Tibial artery (tissue), 4 donors: ENCODE results near the gene NTHL1.

ENCODE experiments used
- DNase-seq, 2 donors: peaks; one replicate each; pipeline ENCODE4 v3.0.0-alpha.2; 2019
- H3K27ac ChIP-seq, 2 donors: fragments of 200-600 bp; sonication (generic) in 1 of 2; 1 replicate in 1 of 2; 2 replicates in 1 of 2; pipeline ENCODE4 v1.5.1; 2018 to 2019; ENCODE audit warnings: mild to moderate bottlenecking in 1 of 2
- H3K27me3 ChIP-seq, 2 donors: fragments of 200-600 bp; sonication (generic) in 1 of 2; one replicate each; pipeline versions ENCODE4 v1.5.1 to v1.6.0; 2016 to 2019
- H3K36me3 ChIP-seq, 3 donors: fragments of 200-600 bp; sonication (generic) in 2 of 3; one replicate each; pipeline ENCODE4 v1.5.1; 2016 to 2019; ENCODE audit warnings: mild to moderate bottlenecking in 2 of 3
- H3K4me1 ChIP-seq, 4 donors: fragments of 200-600 bp; sonication (generic) in 2 of 4; 1 replicate in 3 of 4; 2 replicates in 1 of 4; pipeline ENCODE4 v1.5.1; 2016 to 2019
- H3K4me3 ChIP-seq, 2 donors: fragments of 200-600 bp; sonication (generic) in 1 of 2; 1 replicate in 1 of 2; 2 replicates in 1 of 2; pipeline ENCODE4 v1.5.1; 2018 to 2019; ENCODE audit warnings: mild to moderate bottlenecking in 2 of 2
- H3K9me3 ChIP-seq, 3 donors: fragments of 200-600 bp; sonication (generic) in 1 of 3; one replicate each; pipeline ENCODE4 v1.5.1; 2016 to 2019
- CTCF ChIP-seq, 2 experiments: fragments of 200-600 bp in 1 of 2; fragments of 450-650 bp in 1 of 2; IDR thresholded peaks; one replicate each; pipeline ENCODE4 v1.5.1; 2017 to 2019; ENCODE audit warnings: antibody characterized with exemption in 2 of 2, mild to moderate bottlenecking in 1 of 2, moderate library complexity in 1 of 2
- intact Hi-C: fragments of 100-400 bp; cut with DNase I; formaldehyde crosslinking; loops from one replicate; pipeline ENCODE4 v1.15.0; 2023; ENCODE audit warnings: low total_unique reads

NTHL1 gene

DNA sequence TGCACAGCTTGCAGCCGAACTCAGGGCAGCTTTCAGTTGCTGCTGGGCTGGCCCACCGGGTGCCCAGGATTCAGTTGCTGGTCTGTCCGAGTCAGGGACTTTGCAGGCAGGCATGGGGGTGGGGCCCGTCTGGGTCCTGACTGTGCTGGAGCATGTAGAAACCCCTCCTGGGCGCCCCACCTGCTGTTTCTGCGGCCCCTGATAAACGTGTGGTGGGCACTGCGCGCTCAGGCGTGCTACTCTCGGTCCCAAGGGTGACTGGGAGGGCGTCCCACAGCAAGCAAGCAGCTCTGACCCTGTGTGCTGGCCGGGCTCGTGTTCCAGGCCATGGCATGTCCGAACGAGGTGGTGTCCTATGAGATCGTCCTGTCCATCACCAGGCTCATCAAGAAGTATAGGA lies 12.7 kb upstream of the NTHL1 start:
- Histone ChIP-seq H3K36me3 (peaks cover 36 to 97% (median 75%) of the 10 kb centered on the region in 3 donors), H3K4me3 (no peak overlapping the region), H3K27ac (no peak overlapping the region), H3K27me3 (no peaks in the 10 kb centered on the region), H3K4me1 (no peaks in the 10 kb centered on the region), H3K9me3 (no peaks in the 10 kb centered on the region)
- no peak for TF ChIP-seq CTCF (IDR thresholded peaks at IDR 0.05)
- no peak for DNase-seq
- intact Hi-C loops: no loop called here

GRCh38 chr16:2058872-2059271 lies 11.2 kb upstream of the NTHL1 start:
- Histone ChIP-seq H3K4me3 (no peak overlapping the region), H3K27me3 (no peaks in the 10 kb centered on the region), H3K4me1 (no peaks in the 10 kb centered on the region), H3K27ac (no peak overlapping the region), H3K36me3 (peaks cover 40 to 97% (median 79%) of the 10 kb centered on the region in 3 donors), H3K9me3 (no peaks in the 10 kb centered on the region)
- no peak for TF ChIP-seq CTCF (IDR thresholded peaks at IDR 0.05)
- intact Hi-C loops: no loop called here
- no peak for DNase-seq

DNA sequence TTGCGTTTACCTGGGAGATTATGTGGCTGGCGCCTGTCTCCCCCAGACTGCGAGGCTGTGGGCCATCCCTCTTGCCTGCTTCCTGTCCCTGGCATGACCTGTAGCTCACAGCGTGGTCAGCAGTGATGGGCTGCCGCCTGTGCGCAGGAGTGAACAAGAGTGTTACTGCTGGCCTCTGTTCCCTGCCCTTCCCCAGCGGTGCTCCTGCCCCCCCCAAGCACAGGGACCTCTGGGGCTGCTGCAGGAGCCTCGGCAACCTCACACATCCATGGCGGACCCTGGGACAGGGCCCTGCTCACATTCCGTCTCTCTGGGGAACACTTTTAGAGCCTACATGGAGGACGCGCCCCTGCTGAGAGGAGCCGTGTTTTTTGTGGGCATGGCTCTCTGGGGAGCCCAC lies 10.8 kb upstream of the NTHL1 start:
- Histone ChIP-seq H3K27ac (no peak overlapping the region), H3K36me3 (peaks cover 40 to 97% (median 79%) of the 10 kb centered on the region in 3 donors), H3K27me3 (no peaks in the 10 kb centered on the region), H3K9me3 (no peaks in the 10 kb centered on the region), H3K4me1 (no peaks in the 10 kb centered on the region), H3K4me3 (no peak overlapping the region)
- intact Hi-C loops: no loop called here
- TF ChIP-seq CTCF (IDR thresholded peaks at IDR 0.05): no peak
- DNase-seq: no peak

DNA sequence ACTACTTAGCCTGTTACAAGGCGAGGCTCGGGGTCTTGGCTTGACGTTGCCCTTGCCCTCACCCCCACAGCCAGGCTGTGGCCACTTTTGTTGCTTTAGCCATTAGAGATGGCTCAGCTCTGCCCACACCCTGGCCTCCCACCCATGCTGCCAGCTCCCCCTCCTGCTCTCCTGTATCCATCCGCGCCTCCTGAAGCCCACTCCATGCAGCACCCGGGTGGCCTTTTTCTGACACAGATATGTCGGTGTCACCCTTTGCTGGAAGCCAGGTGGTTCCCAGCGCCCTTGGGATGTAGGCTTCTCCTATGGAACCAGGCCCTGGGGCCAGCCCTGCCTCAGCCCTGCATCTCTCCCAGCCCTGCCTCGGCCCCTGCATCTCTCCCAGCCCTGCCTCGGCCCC lies 9.8 kb upstream of the NTHL1 start:
- TF ChIP-seq CTCF (IDR thresholded peaks at IDR 0.05): no peak
- Histone ChIP-seq H3K27me3 (no peaks in the 10 kb centered on the region), H3K9me3 (no peaks in the 10 kb centered on the region), H3K36me3 (peaks cover 38 to 97% (median 77%) of the 10 kb centered on the region in 3 donors), H3K27ac (no peak overlapping the region), H3K4me3 (no peak overlapping the region), H3K4me1 (no peaks in the 10 kb centered on the region)
- intact Hi-C loops: no loop called here
- DNase-seq: no peak

DNA sequence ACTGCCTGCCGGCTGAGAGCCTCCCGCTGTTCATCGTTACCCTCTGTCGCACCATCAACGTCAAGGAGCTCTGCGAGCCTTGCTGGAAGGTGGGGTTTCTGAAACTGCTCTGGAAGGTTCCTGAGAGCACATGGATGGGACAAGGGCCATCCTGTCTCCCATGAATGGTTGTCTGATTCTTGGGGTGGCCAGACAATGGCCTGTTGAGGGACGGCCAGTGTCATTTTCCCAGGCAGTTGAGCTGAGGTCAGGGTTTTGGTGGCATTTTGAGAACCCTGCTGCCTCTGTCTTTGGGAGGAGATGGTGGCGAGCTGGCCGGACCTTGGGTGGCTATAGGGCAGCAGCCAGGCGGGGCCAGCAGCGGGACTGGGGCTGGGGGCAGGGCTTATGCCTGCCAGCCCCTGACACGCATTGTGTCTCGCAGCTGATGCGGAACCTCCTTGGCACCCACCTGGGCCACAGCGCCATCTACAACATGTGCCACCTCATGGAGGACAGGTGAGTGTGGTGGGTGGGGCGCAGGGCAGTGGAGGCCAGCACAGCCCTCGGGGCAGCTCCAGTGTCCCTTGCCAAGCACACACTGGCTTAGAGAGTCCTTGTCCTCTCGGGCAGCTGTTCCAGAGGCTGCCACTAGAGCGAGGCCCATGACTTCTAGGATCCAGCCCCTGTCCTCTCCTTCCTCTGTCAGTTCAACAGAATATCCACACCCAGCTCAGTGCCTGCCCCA lies 9.2 kb upstream of the NTHL1 start:
- no peak for TF ChIP-seq CTCF (IDR thresholded peaks at IDR 0.05)
- Histone ChIP-seq H3K4me1 (no peaks in the 10 kb centered on the region), H3K27ac (no peak overlapping the region), H3K4me3 (no peak overlapping the region), H3K27me3 (no peaks in the 10 kb centered on the region), H3K36me3 (peaks cover 38 to 97% (median 77%) of the 10 kb centered on the region in 3 donors), H3K9me3 (no peaks in the 10 kb centered on the region)
- intact Hi-C loops: no loop called here
- DNase-seq: no peak
